Measurements from ENCODE around the gene DHRSX.

DHRSX gene

DNA sequence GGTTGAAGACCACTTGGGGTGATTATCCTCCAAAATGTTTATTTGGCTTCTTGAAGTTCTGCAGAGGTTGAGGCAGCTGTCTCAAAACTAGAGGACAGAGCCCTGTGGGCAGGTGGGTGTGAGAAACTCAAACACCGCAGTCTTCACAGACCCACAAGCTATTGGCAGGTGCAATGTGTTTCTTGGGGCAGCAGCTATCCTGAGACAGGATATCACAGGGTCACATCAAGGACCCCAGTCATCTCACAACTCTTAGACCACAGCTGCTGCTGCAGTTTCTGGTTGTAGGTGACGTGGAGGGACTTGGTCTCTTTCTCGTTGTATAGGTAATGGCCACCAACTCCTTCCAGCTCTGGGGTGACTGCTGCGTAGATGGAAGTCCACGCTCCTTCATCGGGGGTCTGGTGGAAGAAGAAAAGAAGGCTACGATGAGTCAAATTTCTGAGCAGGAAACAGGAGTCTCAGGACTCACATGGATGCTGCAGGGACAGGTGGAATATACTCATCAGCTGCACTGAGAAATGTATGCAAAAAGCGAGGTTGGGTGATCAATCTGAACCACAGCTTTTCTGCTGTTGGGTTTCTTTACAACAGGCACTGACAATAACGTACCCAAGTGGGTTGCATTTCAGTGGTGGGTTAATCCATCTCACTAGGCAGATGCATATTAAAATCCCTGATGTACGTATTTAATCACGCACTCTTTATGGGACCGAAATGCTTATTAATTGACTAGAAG, 279.8 kb downstream of the DHRSX start (continued):
- TF ChIP-seq, protein P1, sequence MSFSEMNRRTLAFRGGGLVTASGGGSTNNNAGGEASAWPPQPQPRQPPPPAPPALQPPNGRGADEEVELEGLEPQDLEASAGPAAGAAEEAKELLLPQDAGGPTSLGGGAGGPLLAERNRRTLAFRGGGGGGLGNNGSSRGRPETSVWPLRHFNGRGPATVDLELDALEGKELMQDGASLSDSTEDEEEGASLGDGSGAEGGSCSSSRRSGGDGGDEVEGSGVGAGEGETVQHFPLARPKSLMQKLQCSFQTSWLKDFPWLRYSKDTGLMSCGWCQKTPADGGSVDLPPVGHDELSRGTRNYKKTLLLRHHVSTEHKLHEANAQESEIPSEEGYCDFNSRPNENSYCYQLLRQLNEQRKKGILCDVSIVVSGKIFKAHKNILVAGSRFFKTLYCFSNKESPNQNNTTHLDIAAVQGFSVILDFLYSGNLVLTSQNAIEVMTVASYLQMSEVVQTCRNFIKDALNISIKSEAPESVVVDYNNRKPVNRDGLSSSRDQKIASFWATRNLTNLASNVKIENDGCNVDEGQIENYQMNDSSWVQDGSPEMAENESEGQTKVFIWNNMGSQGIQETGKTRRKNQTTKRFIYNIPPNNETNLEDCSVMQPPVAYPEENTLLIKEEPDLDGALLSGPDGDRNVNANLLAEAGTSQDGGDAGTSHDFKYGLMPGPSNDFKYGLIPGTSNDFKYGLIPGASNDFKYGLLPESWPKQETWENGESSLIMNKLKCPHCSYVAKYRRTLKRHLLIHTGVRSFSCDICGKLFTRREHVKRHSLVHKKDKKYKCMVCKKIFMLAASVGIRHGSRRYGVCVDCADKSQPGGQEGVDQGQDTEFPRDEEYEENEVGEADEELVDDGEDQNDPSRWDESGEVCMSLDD (tag by site-specific recombination; IDR thresholded peaks at IDR 0.05), result no peak
- TF ChIP-seq, protein P2, sequence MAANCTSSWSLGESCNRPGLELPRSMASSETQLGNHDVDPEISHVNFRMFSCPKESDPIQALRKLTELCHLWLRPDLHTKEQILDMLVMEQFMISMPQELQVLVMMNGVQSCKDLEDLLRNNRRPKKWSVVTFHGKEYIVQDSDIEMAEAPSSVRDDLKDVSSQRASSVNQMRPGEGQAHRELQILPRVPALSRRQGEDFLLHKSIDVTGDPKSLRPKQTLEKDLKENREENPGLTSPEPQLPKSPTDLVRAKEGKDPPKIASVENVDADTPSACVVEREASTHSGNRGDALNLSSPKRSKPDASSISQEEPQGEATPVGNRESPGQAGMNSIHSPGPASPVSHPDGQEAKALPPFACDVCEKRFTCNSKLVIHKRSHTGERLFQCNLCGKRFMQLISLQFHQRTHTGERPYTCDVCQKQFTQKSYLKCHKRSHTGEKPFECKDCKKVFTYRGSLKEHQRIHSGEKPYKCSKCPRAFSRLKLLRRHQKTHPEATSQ (tag by site-specific recombination; IDR thresholded peaks at IDR 0.05), result no peak
- TF ChIP-seq ZNF664 (tag by site-specific recombination; IDR thresholded peaks at IDR 0.05) (no peak), ZNF155 (tag by site-specific recombination; IDR thresholded peaks at IDR 0.05) (no peak)

DNA sequence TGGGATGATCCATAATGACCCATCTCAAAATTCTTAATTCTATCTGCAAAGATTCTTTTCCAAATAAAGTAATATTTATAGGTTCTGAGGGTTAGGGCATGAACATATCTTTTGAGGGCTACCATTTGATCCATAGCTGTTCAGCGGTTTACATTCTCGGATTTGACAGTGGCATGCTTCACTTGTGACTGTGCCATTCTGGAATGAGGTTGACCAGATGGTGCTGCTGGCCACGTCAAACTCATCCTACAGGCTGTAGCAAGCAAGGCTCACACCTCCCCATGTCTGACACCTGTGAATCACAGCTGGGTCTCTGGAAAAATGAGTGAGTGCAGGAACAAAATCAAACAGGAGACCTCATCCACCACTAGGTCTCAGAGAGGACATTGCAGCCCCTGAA, 280.5 kb downstream of the DHRSX start:
- CTCF ChIA-PET, result no interaction called here
- H3K27ac ChIP-seq (ENCODE audit: extremely low read depth, low read depth, low read length), result no peak overlapping the region
- POLR2A ChIA-PET, result no interaction called here
- no peaks in the 10 kb centered on the region for H3K36me3 ChIP-seq (ENCODE audit: control insufficient read depth in 2 of 2, insufficient read depth in 1 of 2, low read length in 2 of 2)
- TF ChIP-seq ZNF239 (tag by site-specific recombination; IDR thresholded peaks at IDR 0.05) (no peak), ZNF747 (tag by site-specific recombination; IDR thresholded peaks at IDR 0.05) (no peak), ZNF585B (tag by site-specific recombination; IDR thresholded peaks at IDR 0.05) (no peak), ZNF558 (tag by site-specific recombination; IDR thresholded peaks at IDR 0.05) (no peak), ZNF530 (tag by site-specific recombination; IDR thresholded peaks at IDR 0.05; ENCODE audit: low read depth) (no peak)
- TF ChIP-seq, protein P3, sequence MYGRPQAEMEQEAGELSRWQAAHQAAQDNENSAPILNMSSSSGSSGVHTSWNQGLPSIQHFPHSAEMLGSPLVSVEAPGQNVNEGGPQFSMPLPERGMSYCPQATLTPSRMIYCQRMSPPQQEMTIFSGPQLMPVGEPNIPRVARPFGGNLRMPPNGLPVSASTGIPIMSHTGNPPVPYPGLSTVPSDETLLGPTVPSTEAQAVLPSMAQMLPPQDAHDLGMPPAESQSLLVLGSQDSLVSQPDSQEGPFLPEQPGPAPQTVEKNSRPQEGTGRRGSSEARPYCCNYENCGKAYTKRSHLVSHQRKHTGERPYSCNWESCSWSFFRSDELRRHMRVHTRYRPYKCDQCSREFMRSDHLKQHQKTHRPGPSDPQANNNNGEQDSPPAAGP (tag by site-specific recombination; IDR thresholded peaks at IDR 0.05), result no peak
- TF ChIP-seq, protein P4, sequence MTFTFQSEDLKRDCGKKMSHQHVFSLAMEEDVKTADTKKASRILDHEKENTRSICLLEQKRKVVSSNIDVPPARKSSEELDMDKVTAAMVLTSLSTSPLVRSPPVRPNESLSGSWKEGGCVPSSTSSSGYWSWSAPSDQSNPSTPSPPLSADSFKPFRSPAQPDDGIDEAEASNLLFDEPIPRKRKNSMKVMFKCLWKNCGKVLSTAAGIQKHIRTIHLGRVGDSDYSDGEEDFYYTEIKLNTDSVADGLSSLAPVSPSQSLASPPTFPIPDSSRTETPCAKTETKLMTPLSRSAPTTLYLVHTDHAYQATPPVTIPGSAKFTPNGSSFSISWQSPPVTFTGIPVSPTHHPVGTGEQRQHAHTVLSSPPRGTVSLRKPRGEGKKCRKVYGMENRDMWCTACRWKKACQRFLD (tag by site-specific recombination; IDR thresholded peaks at IDR 0.05), result no peak
- TF ChIP-seq, protein P5, sequence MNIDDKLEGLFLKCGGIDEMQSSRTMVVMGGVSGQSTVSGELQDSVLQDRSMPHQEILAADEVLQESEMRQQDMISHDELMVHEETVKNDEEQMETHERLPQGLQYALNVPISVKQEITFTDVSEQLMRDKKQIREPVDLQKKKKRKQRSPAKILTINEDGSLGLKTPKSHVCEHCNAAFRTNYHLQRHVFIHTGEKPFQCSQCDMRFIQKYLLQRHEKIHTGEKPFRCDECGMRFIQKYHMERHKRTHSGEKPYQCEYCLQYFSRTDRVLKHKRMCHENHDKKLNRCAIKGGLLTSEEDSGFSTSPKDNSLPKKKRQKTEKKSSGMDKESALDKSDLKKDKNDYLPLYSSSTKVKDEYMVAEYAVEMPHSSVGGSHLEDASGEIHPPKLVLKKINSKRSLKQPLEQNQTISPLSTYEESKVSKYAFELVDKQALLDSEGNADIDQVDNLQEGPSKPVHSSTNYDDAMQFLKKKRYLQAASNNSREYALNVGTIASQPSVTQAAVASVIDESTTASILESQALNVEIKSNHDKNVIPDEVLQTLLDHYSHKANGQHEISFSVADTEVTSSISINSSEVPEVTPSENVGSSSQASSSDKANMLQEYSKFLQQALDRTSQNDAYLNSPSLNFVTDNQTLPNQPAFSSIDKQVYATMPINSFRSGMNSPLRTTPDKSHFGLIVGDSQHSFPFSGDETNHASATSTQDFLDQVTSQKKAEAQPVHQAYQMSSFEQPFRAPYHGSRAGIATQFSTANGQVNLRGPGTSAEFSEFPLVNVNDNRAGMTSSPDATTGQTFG (tag by site-specific recombination; IDR thresholded peaks at IDR 0.05; ENCODE audit: borderline replicate concordance), result no peak
- TF ChIP-seq, protein P6, sequence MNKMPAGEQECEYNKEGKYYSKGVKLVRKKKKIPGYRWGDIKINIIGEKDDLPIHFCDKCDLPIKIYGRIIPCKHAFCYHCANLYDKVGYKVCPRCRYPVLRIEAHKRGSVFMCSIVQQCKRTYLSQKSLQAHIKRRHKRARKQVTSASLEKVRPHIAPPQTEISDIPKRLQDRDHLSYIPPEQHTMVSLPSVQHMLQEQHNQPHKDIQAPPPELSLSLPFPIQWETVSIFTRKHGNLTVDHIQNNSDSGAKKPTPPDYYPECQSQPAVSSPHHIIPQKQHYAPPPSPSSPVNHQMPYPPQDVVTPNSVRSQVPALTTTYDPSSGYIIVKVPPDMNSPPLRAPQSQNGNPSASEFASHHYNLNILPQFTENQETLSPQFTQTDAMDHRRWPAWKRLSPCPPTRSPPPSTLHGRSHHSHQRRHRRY (tag by site-specific recombination; IDR thresholded peaks at IDR 0.05), result no peak
- H3K4me1 ChIP-seq (ENCODE audit: control insufficient read depth, insufficient read depth, low read length), result no peaks in the 10 kb centered on the region
- no peak overlapping the region for H3K4me3 ChIP-seq (ENCODE audit: low read depth, low read length)
- H3K9me3 ChIP-seq (ENCODE audit: control insufficient read depth, insufficient read depth, low read depth, low read length), result no peaks in the 10 kb centered on the region

Data from HEK293 (cell line).